Measurements from ENCODE around the gene PI4K2B.

GRCh38 chr4:25236971-25237370 lies 3.1 kb downstream of the PI4K2B start:
- no peak for TF ChIP-seq FOSL1 (IDR thresholded peaks at IDR 0.05; ENCODE audit: insufficient read depth, low read depth, low read length)
- TF ChIP-seq CTCF (IDR thresholded peaks at IDR 0.05; ENCODE audit: control extremely low read depth in 1 of 3, insufficient read depth in 1 of 3, low read depth in 1 of 3, low read length in 3 of 3), result no peak
- TF ChIP-seq POLR2AphosphoS5 (IDR thresholded peaks at IDR 0.05; ENCODE audit: low read depth, low read length), result no peak
- TF ChIP-seq CHD1 (IDR thresholded peaks at IDR 0.05; ENCODE audit: low read depth, low read length), result no peak
- TF ChIP-seq, protein P1, sequence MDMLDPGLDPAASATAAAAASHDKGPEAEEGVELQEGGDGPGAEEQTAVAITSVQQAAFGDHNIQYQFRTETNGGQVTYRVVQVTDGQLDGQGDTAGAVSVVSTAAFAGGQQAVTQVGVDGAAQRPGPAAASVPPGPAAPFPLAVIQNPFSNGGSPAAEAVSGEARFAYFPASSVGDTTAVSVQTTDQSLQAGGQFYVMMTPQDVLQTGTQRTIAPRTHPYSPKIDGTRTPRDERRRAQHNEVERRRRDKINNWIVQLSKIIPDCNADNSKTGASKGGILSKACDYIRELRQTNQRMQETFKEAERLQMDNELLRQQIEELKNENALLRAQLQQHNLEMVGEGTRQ (IDR thresholded peaks at IDR 0.05; ENCODE audit: low read length), result no peak
- TF ChIP-seq POLR2A (IDR thresholded peaks at IDR 0.05; ENCODE audit: control extremely low read depth in 1 of 2, low read depth in 2 of 2, low read length in 2 of 2), result no peak
- no peak for TF ChIP-seq CREB1 (IDR thresholded peaks at IDR 0.05)
- no peak for TF ChIP-seq POU5F1 (IDR thresholded peaks at IDR 0.05; ENCODE audit: low read depth, low read length)
- TF ChIP-seq EP300 (IDR thresholded peaks at IDR 0.05; ENCODE audit: borderline replicate concordance in 1 of 2, low read depth in 2 of 2, low read length in 2 of 2), result no peak
- TF ChIP-seq, protein P2, sequence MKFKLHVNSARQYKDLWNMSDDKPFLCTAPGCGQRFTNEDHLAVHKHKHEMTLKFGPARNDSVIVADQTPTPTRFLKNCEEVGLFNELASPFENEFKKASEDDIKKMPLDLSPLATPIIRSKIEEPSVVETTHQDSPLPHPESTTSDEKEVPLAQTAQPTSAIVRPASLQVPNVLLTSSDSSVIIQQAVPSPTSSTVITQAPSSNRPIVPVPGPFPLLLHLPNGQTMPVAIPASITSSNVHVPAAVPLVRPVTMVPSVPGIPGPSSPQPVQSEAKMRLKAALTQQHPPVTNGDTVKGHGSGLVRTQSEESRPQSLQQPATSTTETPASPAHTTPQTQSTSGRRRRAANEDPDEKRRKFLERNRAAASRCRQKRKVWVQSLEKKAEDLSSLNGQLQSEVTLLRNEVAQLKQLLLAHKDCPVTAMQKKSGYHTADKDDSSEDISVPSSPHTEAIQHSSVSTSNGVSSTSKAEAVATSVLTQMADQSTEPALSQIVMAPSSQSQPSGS (IDR thresholded peaks at IDR 0.05; ENCODE audit: low read length), result no peak
- TF ChIP-seq TAF1 (IDR thresholded peaks at IDR 0.05; ENCODE audit: low read depth, low read length), result no peak
- no peak for TF ChIP-seq CBX8 (IDR thresholded peaks at IDR 0.05; ENCODE audit: borderline replicate concordance, low read depth, low read length)

Data from H1 (cell line).